HG03432 (cell line): Measurements from ENCODE around the gene MARCHF11.

ENCODE experiments used
- ATAC-seq: cut with Tn5 transposase; IDR thresholded peaks from one replicate; pipeline ENCODE4 v1.9.1; 2021; ENCODE audit warnings: mild to moderate bottlenecking, moderate library complexity; ENCODE audit not compliant: unreplicated experiment

Gene MARCHF11

DNA sequence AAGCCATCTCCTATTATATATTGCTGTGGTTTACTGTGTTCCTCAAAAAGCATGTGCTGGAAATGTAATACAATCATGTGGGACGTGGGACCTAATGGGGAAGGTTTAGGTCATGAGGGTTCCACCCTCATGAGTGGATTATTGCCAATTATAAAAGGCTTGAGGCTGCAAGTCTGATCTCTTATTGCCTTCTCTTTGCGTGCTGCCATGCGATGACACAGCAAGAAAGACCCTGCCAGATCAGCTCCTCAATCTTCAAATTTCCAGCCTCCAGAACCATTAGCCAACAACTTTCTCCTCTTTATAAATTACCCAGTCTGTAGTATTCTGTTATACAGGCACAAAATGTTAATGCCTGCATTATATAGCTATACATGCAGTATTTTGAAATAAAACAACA lies 45.4 kb downstream of the MARCHF11 start:
- ATAC-seq = no peak

GRCh38 chr5:16131878-16132277 lies 47.7 kb downstream of the MARCHF11 start:
- no peak for ATAC-seq

DNA sequence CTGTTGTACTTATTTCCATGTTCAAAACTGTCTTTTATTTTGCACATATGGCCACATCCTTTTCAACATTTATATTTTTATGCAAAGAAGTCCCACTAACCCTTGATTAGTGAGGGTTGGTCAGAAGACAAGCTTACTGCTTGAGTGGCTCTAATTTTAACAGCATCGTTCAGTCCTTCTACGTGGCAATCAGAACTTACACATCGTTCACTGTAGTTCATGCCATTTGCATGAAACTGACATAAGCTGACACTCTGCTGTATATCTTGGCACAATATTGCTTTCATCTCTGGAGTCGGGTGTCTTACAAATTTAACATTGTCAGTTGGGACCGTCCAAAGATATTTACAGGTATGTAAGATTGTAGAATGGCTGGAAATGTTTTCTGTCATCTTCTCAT lies 50.6 kb downstream of the MARCHF11 start:
- no peak for ATAC-seq

- no peak for ATAC-seq
These were observed 51.6 kb downstream of the MARCHF11 start for GRCh38 chr5:16127865-16128544.

GRCh38 chr5:16120579-16120978 lies 59.0 kb downstream of the MARCHF11 start:
- no peak for ATAC-seq

GRCh38 chr5:16119790-16120189 lies 59.8 kb downstream of the MARCHF11 start:
- no peak for ATAC-seq

DNA sequence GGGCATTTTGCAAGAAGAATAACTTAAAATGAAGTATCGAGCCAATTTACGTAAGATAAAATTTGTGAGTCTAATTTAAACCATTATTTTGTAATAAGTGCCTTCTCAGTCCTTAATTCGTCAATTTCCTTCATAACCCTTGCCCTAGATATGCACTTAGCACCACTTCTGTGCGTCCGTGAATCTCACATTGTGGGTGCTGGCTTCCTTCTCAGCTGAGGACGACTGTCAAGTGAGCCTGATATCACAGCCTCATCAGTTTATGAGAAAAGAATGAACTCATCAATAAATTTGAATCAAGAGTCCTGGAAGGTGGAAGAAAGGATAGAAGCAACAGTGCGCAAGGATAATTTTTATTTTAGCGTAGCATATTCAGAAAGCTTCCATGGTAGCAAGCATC lies 64.5 kb downstream of the MARCHF11 start:
- ATAC-seq = no peak

DNA sequence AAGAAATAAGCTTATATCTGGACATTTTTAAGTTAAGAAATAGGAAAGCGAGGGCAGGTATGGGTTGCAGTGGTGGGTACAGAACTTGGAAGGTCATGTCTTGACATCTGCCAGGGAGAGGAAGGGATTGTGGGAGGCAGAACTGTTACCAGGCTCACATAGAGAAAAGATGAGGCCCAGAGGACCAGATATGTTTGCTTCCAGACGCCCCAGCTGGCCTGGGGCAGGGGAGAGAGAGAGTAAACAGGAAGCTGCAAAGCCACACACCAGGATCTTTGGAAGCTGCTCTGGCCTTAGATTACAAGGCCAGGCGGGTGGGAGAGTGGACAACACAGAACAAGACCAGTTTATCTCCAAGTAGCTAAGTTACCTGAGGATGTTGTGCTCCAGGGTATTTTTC lies 71.2 kb downstream of the MARCHF11 start:
- no peak for ATAC-seq

DNA sequence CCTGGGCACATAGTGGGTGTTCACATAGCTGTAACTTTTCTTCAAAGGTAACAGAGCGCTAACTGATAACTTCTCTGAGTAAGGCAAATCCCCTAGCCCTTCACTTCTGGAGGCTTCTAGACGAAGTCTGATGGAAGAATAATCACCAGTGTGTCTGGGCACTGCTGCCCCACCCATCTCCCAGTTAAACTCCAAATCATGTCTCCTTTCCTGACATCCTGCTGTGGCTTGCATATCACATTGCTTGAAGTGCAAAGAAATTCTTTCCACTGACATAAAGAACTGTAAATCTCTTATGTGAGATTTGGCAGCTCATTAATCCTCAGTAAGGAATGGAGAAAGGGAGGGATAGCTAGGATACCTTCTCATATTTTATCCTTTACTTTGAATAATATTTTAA lies 74.6 kb downstream of the MARCHF11 start:
- ATAC-seq = no peak

GRCh38 chr5:16095612-16096011 lies 84.0 kb downstream of the MARCHF11 start:
- no peak for ATAC-seq

GRCh38 chr5:16090270-16090669 lies 89.3 kb downstream of the MARCHF11 start:
- ATAC-seq = no peak

DNA sequence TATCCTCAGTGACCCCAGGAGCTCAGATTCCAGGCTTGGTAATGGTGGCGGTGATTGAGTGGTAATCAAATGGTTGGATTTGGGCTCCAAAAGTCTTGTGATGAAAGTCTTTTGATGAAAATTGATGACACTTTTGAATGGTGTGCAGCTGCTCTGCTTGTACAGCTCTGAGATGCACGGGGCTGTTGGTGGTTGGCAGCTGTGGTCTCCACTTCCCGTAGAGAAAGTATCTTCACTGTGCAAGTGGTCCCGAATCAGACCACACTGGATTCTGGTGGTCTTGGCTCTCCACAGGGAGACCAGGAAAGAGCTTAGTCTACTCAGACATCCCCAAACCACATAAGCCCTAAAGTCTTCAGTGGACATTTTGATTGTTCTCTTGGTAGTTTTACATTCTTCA lies 96.6 kb downstream of the MARCHF11 start:
- ATAC-seq = no peak

DNA sequence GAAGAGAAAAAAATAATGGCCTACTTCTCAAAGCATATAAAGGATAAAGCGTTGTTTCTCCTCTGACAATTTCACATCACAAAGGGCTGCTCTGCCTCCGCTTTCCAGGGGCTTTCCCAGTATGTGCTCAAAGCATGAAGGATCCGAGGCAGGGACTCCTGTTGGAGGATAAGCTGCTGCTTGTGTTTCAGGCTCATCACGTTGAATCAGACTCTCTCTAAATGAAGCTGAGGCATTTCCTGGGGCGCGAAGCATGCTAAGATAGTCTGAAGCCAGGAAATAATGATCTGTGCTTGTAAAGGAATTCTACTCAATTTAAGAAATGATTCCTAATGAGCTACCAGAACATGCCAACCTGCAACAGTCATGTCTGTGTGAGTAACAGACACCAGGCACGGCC lies 97.5 kb downstream of the MARCHF11 start:
- no peak for ATAC-seq

DNA sequence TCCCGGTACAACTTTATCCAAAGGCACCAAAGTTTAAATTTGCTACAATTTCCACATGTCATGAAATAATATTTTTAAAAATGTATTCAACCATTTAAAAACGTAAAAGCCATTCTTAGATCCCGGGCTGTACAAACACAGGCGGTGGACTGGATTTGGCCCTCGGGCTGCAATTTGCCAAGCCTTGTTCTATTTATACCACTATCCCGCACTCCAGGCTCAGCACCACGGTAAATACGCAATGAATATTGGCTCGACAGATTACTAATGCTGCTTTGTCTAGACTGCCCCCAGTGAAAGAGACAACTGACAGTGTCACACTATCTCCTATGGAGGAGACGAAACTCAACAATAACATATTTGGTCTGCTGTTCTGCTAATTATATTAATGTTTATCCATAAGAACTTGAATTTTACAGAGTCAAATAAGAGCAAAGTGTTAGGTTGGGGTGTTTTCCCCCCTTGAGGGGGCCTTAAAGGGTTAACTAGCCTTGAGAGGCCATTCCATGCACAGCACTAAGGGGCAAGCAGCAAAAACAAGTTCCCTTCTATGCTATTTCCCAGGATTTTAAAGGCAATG lies 98.1 kb downstream of the MARCHF11 start:
- ATAC-seq = no peak

GRCh38 chr5:16076657-16077056 lies 102.9 kb downstream of the MARCHF11 start:
- no peak for ATAC-seq

DNA sequence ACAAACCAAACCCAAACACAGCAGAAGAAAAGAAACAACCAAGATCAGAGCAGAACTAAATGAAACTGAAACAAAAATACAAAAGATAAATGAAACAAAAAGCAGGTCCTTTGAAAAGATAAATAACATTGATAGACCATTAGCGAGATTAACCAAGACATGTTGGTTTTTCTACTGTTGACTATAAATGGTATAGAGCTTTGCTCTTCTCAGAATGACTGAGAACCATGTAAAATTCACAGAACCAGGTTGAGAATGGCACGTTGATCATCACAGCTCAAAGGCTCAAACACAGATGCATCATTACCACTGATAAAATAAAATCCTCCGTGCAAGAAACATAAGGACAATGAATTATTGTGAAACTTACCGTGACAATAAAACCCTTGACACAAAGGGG lies 105.2 kb downstream of the MARCHF11 start:
- ATAC-seq = no peak

DNA sequence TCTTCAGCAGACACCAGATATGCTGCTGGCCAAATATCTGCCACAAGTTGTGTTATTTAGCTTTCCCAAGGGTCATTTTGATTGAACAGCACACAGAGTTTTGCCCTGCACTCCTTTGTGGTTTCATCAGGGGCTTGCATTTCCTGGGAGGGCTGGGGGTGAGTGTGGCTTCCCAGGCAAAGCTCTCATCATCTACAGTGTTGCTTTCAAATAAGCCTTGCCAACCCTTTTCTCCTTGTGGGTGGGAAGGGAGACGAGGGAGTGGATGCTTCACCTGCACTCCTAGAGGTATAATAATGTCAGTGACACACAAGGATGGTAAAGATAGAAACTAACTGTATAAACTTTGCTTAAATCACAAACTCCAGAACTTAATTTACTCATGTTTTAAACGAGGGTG lies 107.0 kb downstream of the MARCHF11 start:
- ATAC-seq = no peak

DNA sequence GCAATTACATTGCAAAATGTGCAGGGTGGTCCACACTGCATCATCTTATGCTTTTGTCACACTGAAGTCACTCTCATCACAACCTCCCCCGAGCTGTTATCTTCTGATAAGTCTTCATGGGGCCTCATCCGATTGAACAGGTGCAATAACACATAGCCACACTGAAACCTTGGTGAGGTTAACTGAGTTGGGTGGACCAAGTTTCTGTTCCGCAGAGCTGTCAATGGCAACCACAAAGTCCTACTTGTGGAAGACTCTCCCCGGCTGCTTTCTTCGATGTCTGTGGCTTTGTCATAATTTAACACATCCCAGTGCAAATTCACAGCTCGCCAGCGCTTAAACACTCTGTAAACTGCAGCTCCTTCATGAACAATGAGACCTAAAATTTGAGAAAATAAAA lies 112.2 kb downstream of the MARCHF11 start:
- ATAC-seq = peak; percentile 62

GRCh38 chr5:16066810-16067209 lies 112.8 kb downstream of the MARCHF11 start:
- ATAC-seq = no peak

GRCh38 chr5:16066320-16066719 lies 113.3 kb downstream of the MARCHF11 start:
- no peak for ATAC-seq

DNA sequence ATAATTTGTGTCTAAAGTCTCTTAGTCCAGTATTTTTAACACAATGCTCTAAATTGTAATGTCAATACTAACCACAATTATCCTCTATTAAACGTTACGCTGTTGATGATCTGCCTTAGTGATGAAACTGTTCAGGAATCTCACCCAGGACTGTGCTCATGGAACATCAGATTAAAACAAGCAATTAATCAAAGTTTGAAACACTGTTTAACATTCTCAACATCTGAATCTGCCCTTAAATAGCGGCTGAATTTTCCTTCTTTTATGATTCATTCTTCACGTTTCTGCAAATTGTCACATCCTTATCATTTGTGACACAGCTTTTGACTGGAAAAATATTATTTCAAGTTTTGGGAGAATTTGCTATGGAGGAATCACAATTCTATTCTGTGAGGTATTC lies 113.8 kb downstream of the MARCHF11 start:
- ATAC-seq = no peak

GRCh38 chr5:16064135-16064893 lies 115.3 kb downstream of the MARCHF11 start:
- ATAC-seq = no peak
